ENCODE measurements around the gene AVEN. TPM values are rescaled to one million over a fixed set of nuclear protein-coding genes. Genes with fewer than 3 reads are reported as not detected.

Gene AVEN
- total RNA-seq, 1 experiment from 2014 or later = 17.0 TPM

GRCh38 chr15:33941279-33942063 lies 97.5 kb downstream of the AVEN start:
- no peak overlapping the region for H3K27ac ChIP-seq (ENCODE audit: low read depth, low read length, poor library complexity, severe bottlenecking)
- no peak for DNase-seq (ENCODE audit: low spot score)
- intact Hi-C loops (cut with micrococcal nuclease; ENCODE audit: unreplicated experiment) = no loop called here
- TF ChIP-seq EZH2 (IDR thresholded peaks at IDR 0.05; ENCODE audit: borderline replicate concordance, low read depth, low read length, poor library complexity, severe bottlenecking) (no peak), CTCF (conservative IDR thresholded peaks at IDR 0.05; ENCODE audit: low read depth, low read length) (no peak)
- H3K4me1 ChIP-seq (ENCODE audit: insufficient read depth, low read length, poor library complexity, severe bottlenecking) = no peaks in the 10 kb centered on the region
- H3K36me3 ChIP-seq (ENCODE audit: insufficient read depth, low read length, poor library complexity, severe bottlenecking) = no peaks in the 10 kb centered on the region
- BruUV-seq (replicated peaks) = no TSS peak
- H3K9me3 ChIP-seq (ENCODE audit: low read depth, low read length, poor library complexity, severe bottlenecking) = no peaks in the 10 kb centered on the region
- CTCF ChIA-PET = no interaction called here
- POLR2A ChIA-PET (ENCODE audit: low non-redundant PET) = no interaction called here
- H3K27me3 ChIP-seq (replicated peaks; ENCODE audit: insufficient read depth, low read depth, low read length, poor library complexity) = no peaks in the 10 kb centered on the region
- no peak overlapping the region for H3K4me3 ChIP-seq (ENCODE audit: low read depth, low read length, poor library complexity, severe bottlenecking)

- Histone ChIP-seq H3K9me3 (ENCODE audit: low read depth, low read length, poor library complexity, severe bottlenecking) (no peaks in the 10 kb centered on the region), H3K36me3 (ENCODE audit: insufficient read depth, low read length, poor library complexity, severe bottlenecking) (no peaks in the 10 kb centered on the region), H3K27ac (ENCODE audit: low read depth, low read length, poor library complexity, severe bottlenecking) (no peak overlapping the region), H3K4me1 (ENCODE audit: insufficient read depth, low read length, poor library complexity, severe bottlenecking) (no peaks in the 10 kb centered on the region), H3K27me3 (replicated peaks; ENCODE audit: insufficient read depth, low read depth, low read length, poor library complexity) (no peaks in the 10 kb centered on the region), H3K4me3 (ENCODE audit: low read depth, low read length, poor library complexity, severe bottlenecking) (no peak overlapping the region)
- intact Hi-C loops (cut with micrococcal nuclease; ENCODE audit: unreplicated experiment) = no loop called here
- CTCF ChIA-PET = no interaction called here
- POLR2A ChIA-PET (ENCODE audit: low non-redundant PET) = no interaction called here
- TF ChIP-seq CTCF (conservative IDR thresholded peaks at IDR 0.05; ENCODE audit: low read depth, low read length) (no peak), EZH2 (IDR thresholded peaks at IDR 0.05; ENCODE audit: borderline replicate concordance, low read depth, low read length, poor library complexity, severe bottlenecking) (no peak)
- DNase-seq (ENCODE audit: low spot score) = no peak
- no TSS peak for BruUV-seq (replicated peaks)
These were observed 104.1 kb downstream of the AVEN start for GRCh38 chr15:33934921-33935320.

GRCh38 chr15:33934396-33934795 lies 104.6 kb downstream of the AVEN start:
- no TSS peak for BruUV-seq (replicated peaks)
- no peak for DNase-seq (ENCODE audit: low spot score)
- no peaks in the 10 kb centered on the region for H3K27me3 ChIP-seq (replicated peaks; ENCODE audit: insufficient read depth, low read depth, low read length, poor library complexity)
- TF ChIP-seq CTCF (conservative IDR thresholded peaks at IDR 0.05; ENCODE audit: low read depth, low read length) = no peak
- TF ChIP-seq EZH2 (IDR thresholded peaks at IDR 0.05; ENCODE audit: borderline replicate concordance, low read depth, low read length, poor library complexity, severe bottlenecking) = no peak
- ChIA-PET POLR2A (ENCODE audit: low non-redundant PET) (no interaction called here), CTCF (no interaction called here)
- H3K9me3 ChIP-seq (ENCODE audit: low read depth, low read length, poor library complexity, severe bottlenecking) = no peaks in the 10 kb centered on the region
- no peak overlapping the region for H3K27ac ChIP-seq (ENCODE audit: low read depth, low read length, poor library complexity, severe bottlenecking)
- H3K4me1 ChIP-seq (ENCODE audit: insufficient read depth, low read length, poor library complexity, severe bottlenecking) = no peaks in the 10 kb centered on the region
- intact Hi-C loops (cut with micrococcal nuclease; ENCODE audit: unreplicated experiment) = no loop called here
- H3K36me3 ChIP-seq (ENCODE audit: insufficient read depth, low read length, poor library complexity, severe bottlenecking) = no peaks in the 10 kb centered on the region
- H3K4me3 ChIP-seq (ENCODE audit: low read depth, low read length, poor library complexity, severe bottlenecking) = no peak overlapping the region
